ENCODE data around the gene CACNG4. TPM values are rescaled to one million over a fixed set of nuclear protein-coding genes. Genes with fewer than 3 reads are reported as not detected.

The CACNG4 gene
- polyA plus RNA-seq, 3 donors, result not detected

GRCh38 chr17:67026341-67026740 is 61.8 kb downstream of the CACNG4 start:
- H3K4me3 ChIP-seq (replicated peaks in 1 of 3; ENCODE audit: low read depth in 2 of 3, low read length in 3 of 3), result no peak overlapping the region
- H3K27me3 ChIP-seq (ENCODE audit: control insufficient read depth in 2 of 2, insufficient read depth in 2 of 2, low read length in 2 of 2), result no peaks in the 10 kb centered on the region
- H4K20me1 ChIP-seq (ENCODE audit: insufficient read depth, low read length), result no peaks in the 10 kb centered on the region
- no peaks in the 10 kb centered on the region for H3K4me1 Mint-ChIP-seq
- TF ChIP-seq CTCF (IDR thresholded peaks at IDR 0.05), result no peak
- no peak for DNase-seq
- H3K27me3 Mint-ChIP-seq (ENCODE audit: low read depth in 3 of 3), result peaks cover 0 to 7% (median 3%) of the 10 kb centered on the region in 3 donors
- no peak overlapping the region for H2AFZ ChIP-seq (ENCODE audit: insufficient read depth, low read depth, low read length, poor library complexity, severe bottlenecking)
- no peaks in the 10 kb centered on the region for H3K9me3 ChIP-seq (replicated peaks in 1 of 2; ENCODE audit: control insufficient read depth in 1 of 2, insufficient read depth in 1 of 2, low read length in 2 of 2)
- H3K4me1 ChIP-seq (ENCODE audit: control insufficient read depth in 1 of 2, insufficient read depth in 2 of 2, low read length in 2 of 2), result no peaks in the 10 kb centered on the region
- H3K4me2 ChIP-seq (replicated peaks; ENCODE audit: extremely low read depth, low read length, poor library complexity, severe bottlenecking), result no peak overlapping the region
- WGBS (ENCODE audit: insufficient coverage), result 100% methylated on average over 2 of the region's 2 CpGs
- no peak overlapping the region for H3K4me3 Mint-ChIP-seq
- no peaks in the 10 kb centered on the region for H3K36me3 Mint-ChIP-seq
- H3K36me3 ChIP-seq (replicated peaks in 1 of 2; ENCODE audit: control insufficient read depth in 1 of 2, insufficient read depth in 2 of 2, low read length in 2 of 2), result no peaks in the 10 kb centered on the region
- H3K79me2 ChIP-seq (ENCODE audit: insufficient read depth, low read length), result no peaks in the 10 kb centered on the region
- H3K9me3 Mint-ChIP-seq, result peaks cover 0 to 2% (median 0%) of the 10 kb centered on the region in 7 donors
- no peak overlapping the region for H3K9ac ChIP-seq (ENCODE audit: insufficient read depth, low read length, poor library complexity, severe bottlenecking)
- no peak overlapping the region for H3K27ac Mint-ChIP-seq
- no peak overlapping the region for H3K27ac ChIP-seq (ENCODE audit: low read depth in 1 of 2, low read length in 2 of 2)
- intact Hi-C loops (cut with micrococcal nuclease), result no loop called here

GRCh38 chr17:67027031-67027628 is 62.6 kb downstream of the CACNG4 start:
- no peak overlapping the region for H3K27ac Mint-ChIP-seq
- no peaks in the 10 kb centered on the region for H3K4me1 Mint-ChIP-seq
- Histone ChIP-seq H3K4me3 (replicated peaks in 1 of 3; ENCODE audit: low read depth in 2 of 3, low read length in 3 of 3) (no peak overlapping the region), H3K79me2 (ENCODE audit: insufficient read depth, low read length) (no peaks in the 10 kb centered on the region), H4K20me1 (ENCODE audit: insufficient read depth, low read length) (no peaks in the 10 kb centered on the region), H3K4me1 (ENCODE audit: control insufficient read depth in 1 of 2, insufficient read depth in 2 of 2, low read length in 2 of 2) (no peaks in the 10 kb centered on the region), H3K27ac (ENCODE audit: low read depth in 1 of 2, low read length in 2 of 2) (no peak overlapping the region), H3K9me3 (replicated peaks in 1 of 2; ENCODE audit: control insufficient read depth in 1 of 2, insufficient read depth in 1 of 2, low read length in 2 of 2) (no peaks in the 10 kb centered on the region), H2AFZ (ENCODE audit: insufficient read depth, low read depth, low read length, poor library complexity, severe bottlenecking) (no peak overlapping the region), H3K36me3 (replicated peaks in 1 of 2; ENCODE audit: control insufficient read depth in 1 of 2, insufficient read depth in 2 of 2, low read length in 2 of 2) (no peaks in the 10 kb centered on the region), H3K9ac (ENCODE audit: insufficient read depth, low read length, poor library complexity, severe bottlenecking) (no peak overlapping the region), H3K27me3 (ENCODE audit: control insufficient read depth in 2 of 2, insufficient read depth in 2 of 2, low read length in 2 of 2) (no peaks in the 10 kb centered on the region), H3K4me2 (replicated peaks; ENCODE audit: extremely low read depth, low read length, poor library complexity, severe bottlenecking) (no peak overlapping the region)
- no peak overlapping the region for H3K4me3 Mint-ChIP-seq
- 93% methylated on average over 11 of the region's 12 CpGs for WGBS (ENCODE audit: insufficient coverage)
- intact Hi-C loops (cut with micrococcal nuclease), result no loop called here
- peaks cover 0 to 7% (median 3%) of the 10 kb centered on the region in 3 donors for H3K27me3 Mint-ChIP-seq (ENCODE audit: low read depth in 3 of 3)
- H3K36me3 Mint-ChIP-seq, result no peaks in the 10 kb centered on the region
- no peak for TF ChIP-seq CTCF (IDR thresholded peaks at IDR 0.05)
- DNase-seq, result no peak
- H3K9me3 Mint-ChIP-seq, result peaks cover 0 to 2% (median 0%) of the 10 kb centered on the region in 7 donors

All from CD14-positive monocyte (primary cell).